Loucy (cell line): ENCODE measurements around the gene FOXE3.

Experiments used
- H2AFZ ChIP-seq: fragments of 200-600 bp; sonication (generic); 2 replicates; pipeline ENCODE4 v1.6.0; 2016; ENCODE audit warnings: antibody characterized with exemption, mild to moderate bottlenecking, low read length, moderate library complexity
- H3F3A ChIP-seq: fragments of 200-600 bp; 2 replicates; pipeline ENCODE4 v1.6.0; 2016; ENCODE audit warnings: antibody characterized with exemption, low read depth, mild to moderate bottlenecking
- H3K27me3 ChIP-seq: fragments of 200-600 bp; sonication (generic); 2 replicates; pipeline ENCODE4 v1.6.1; 2014; ENCODE audit warnings: low read length, mild to moderate bottlenecking; ENCODE audit not compliant: insufficient read depth, poor library complexity, severe bottlenecking
- H3K36me3 ChIP-seq: fragments of 200-600 bp; sonication (generic); 2 replicates; pipeline ENCODE4 v1.6.1; 2016; ENCODE audit warnings: low read length; ENCODE audit not compliant: insufficient read depth
- H3K4me1 ChIP-seq: fragments of 200-600 bp; sonication (generic); 2 replicates; pipeline ENCODE4 v1.5.1; 2014; ENCODE audit warnings: low read length, mild to moderate bottlenecking; ENCODE audit not compliant: insufficient read depth, poor library complexity, severe bottlenecking
- H3K4me2 ChIP-seq: fragments of 200-600 bp; sonication (generic); 2 replicates; pipeline ENCODE4 v1.6.0; 2014; ENCODE audit warnings: antibody characterized with exemption, low read length, low read depth, mild to moderate bottlenecking; ENCODE audit not compliant: poor library complexity, severe bottlenecking
- H3K4me3 ChIP-seq: fragments of 200-600 bp; sonication (generic); 2 replicates; pipeline ENCODE4 v1.5.1; 2014; ENCODE audit warnings: low read length, mild to moderate bottlenecking, mixed read lengths; ENCODE audit not compliant: poor library complexity, severe bottlenecking
- H3K79me2 ChIP-seq: fragments of 200-600 bp; sonication (generic); 2 replicates; pipeline ENCODE4 v1.6.1; 2014; ENCODE audit warnings: low read length; ENCODE audit not compliant: insufficient read depth
- H3K9ac ChIP-seq: fragments of 200-600 bp; sonication (generic); 2 replicates; pipeline ENCODE4 v1.6.0; 2014; ENCODE audit warnings: mild to moderate bottlenecking, low read depth, low read length, moderate library complexity; ENCODE audit not compliant: poor library complexity, severe bottlenecking
- H3K9me2 ChIP-seq: fragments of 200-600 bp; sonication (generic); replicated peaks from 2 replicates; pipeline ENCODE4 v1.6.1; 2016; ENCODE audit warnings: low read depth, low read length, mixed read lengths
- H3K9me3 ChIP-seq: fragments of 200-600 bp; sonication (generic); 2 replicates; pipeline ENCODE4 v1.6.1; 2014; ENCODE audit warnings: mild to moderate bottlenecking, antibody characterized with exemption, low read length, low read depth; ENCODE audit not compliant: insufficient read depth
- H4K20me1 ChIP-seq: fragments of 200-600 bp; sonication (generic); 2 replicates; pipeline ENCODE4 v1.6.0; 2014; ENCODE audit warnings: antibody characterized with exemption, low read length, mild to moderate bottlenecking; ENCODE audit not compliant: insufficient read depth, poor library complexity, severe bottlenecking
- CTCF ChIP-seq: fragments of 200-600 bp; sonication (generic); conservative IDR thresholded peaks from 2 replicates; pipeline ENCODE4 v1.5.1; 2014; ENCODE audit warnings: mild to moderate bottlenecking, antibody characterized with exemption, low read length
- EZH2phosphoT487 ChIP-seq: fragments of 200-600 bp; IDR thresholded peaks from 2 replicates; pipeline ENCODE4 v1.6.1; 2018; ENCODE audit warnings: antibody characterized with exemption, mild to moderate bottlenecking, moderate library complexity, borderline replicate concordance

Gene FOXE3

GRCh38 chr1:47440599-47441081 is 24.6 kb downstream of the FOXE3 start:
- no peaks in the 10 kb centered on the region for H3K9me2 ChIP-seq
- H3F3A ChIP-seq = no peaks in the 10 kb centered on the region
- TF ChIP-seq CTCF (no peak), EZH2phosphoT487 (no peak)
- no peak overlapping the region for H3K4me2 ChIP-seq
- peaks cover 7% of the 10 kb centered on the region for H3K4me1 ChIP-seq
- H3K27me3 ChIP-seq = peaks cover 6% of the 10 kb centered on the region
- peaks cover 14% of the 10 kb centered on the region for H3K79me2 ChIP-seq
- H3K9me3 ChIP-seq = no peaks in the 10 kb centered on the region
- no peak overlapping the region for H2AFZ ChIP-seq
- no peaks in the 10 kb centered on the region for H3K36me3 ChIP-seq
- H3K4me3 ChIP-seq = no peak overlapping the region
- H3K9ac ChIP-seq = no peak overlapping the region
- H4K20me1 ChIP-seq = peaks cover 7% of the 10 kb centered on the region

GRCh38 chr1:47441450-47442106 is 25.5 kb downstream of the FOXE3 start:
- Histone ChIP-seq H3K27me3 (peaks cover 6% of the 10 kb centered on the region), H3K4me1 (no peaks in the 10 kb centered on the region), H3K36me3 (no peaks in the 10 kb centered on the region)

DNA sequence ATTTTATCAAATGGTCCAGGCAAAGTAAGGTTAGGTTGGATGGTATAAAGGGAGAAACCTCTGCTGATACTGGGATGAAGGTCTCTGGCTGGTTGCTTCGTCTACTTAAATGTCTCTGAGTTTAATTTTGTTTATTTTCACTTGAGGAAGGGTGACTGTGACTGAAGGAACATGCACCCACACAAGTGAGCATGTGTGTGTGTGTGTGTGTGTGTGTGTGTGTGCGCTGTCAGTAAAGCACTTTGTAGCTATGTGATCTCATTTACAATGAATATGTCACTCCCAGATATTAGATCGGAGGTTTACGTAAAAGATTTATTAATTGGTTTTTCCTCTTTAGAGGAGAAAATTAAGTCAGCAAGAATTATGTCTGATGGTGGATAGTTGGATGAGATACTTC is 26.1 kb downstream of the FOXE3 start:
- Histone ChIP-seq H3K9ac (no peak overlapping the region), H3K9me2 (no peaks in the 10 kb centered on the region), H4K20me1 (no peaks in the 10 kb centered on the region), H3K36me3 (no peaks in the 10 kb centered on the region), H3K4me1 (no peaks in the 10 kb centered on the region), H3K4me2 (no peak overlapping the region), H3K4me3 (no peak overlapping the region), H3K27me3 (peaks cover under 1% of the 10 kb centered on the region), H3K9me3 (no peaks in the 10 kb centered on the region), H3K79me2 (no peaks in the 10 kb centered on the region), H3F3A (no peaks in the 10 kb centered on the region), H2AFZ (no peak overlapping the region)
- TF ChIP-seq EZH2phosphoT487 = no peak
- no peak for TF ChIP-seq CTCF

More at GRCh38 chr1:47441450-47442106, 25.5 kb downstream of the FOXE3 start:
- no peak overlapping the region for H3K4me2 ChIP-seq
- H2AFZ ChIP-seq = no peak overlapping the region
- no peaks in the 10 kb centered on the region for H3K9me3 ChIP-seq
- TF ChIP-seq CTCF (no peak), EZH2phosphoT487 (no peak)
- H3K4me3 ChIP-seq = no peak overlapping the region
- no peak overlapping the region for H3K9ac ChIP-seq
- no peaks in the 10 kb centered on the region for H3K9me2 ChIP-seq
- no peaks in the 10 kb centered on the region for H3F3A ChIP-seq
- H4K20me1 ChIP-seq = no peaks in the 10 kb centered on the region
- H3K79me2 ChIP-seq = peaks cover 5% of the 10 kb centered on the region; the same call in 1 of the 2 replicates
